Epithelial cell of esophagus (primary cell): ENCODE measurements around the gene DIAPH2.

Experiments
- DNase-seq: peaks from one replicate; pipeline ENCODE4 v3.0.0; 2010; ENCODE audit warnings: low read depth
- H3K4me3 ChIP-seq: 2 replicates; pipeline ENCODE4 v1.5.1; 2011; ENCODE audit warnings: mild to moderate bottlenecking, low read length, control low read depth
- CTCF ChIP-seq: IDR thresholded peaks from 2 replicates; pipeline ENCODE4 v1.5.1; 2011; ENCODE audit warnings: low read depth, mild to moderate bottlenecking, low read length, control low read depth, inconsistent platforms; ENCODE audit not compliant: insufficient read depth; ENCODE audit errors: missing control alignments

DIAPH2 gene

DNA sequence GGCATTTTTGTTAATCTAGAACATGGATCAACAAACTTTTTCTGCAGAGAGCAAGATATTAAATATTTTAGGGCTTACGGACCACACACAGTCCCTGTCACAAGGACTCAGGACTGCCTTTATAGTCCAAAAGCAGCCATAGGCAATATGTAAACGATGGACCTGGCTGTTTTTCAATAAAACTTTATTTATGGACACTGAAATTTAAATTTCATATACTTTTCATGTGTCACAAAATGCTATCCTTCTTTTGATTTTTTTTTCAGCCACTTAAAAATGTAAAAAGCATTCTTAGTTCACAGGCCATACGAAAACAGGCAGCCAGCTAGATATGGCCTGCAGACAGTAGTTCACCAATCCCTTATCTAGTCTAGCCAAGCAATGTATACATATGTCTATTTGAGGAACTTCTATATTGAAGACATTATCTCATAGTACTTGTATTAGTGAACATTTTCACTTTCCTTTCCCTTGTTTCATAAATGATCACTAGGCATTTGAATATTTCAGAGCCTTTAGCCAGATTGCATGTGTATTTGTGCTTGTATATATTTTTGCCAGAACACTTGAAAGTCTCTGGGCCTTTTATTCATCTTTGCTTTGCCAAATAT, 549.9 kb downstream of the DIAPH2 start:
- no peak overlapping the region for H3K4me3 ChIP-seq
- DNase-seq, result no peak
- TF ChIP-seq CTCF, result no peak

- no peak for TF ChIP-seq CTCF
- H3K4me3 ChIP-seq, result no peak overlapping the region
- peak; percentile 61 for DNase-seq
Measured at GRCh38 chrX:97238632-97239031, 554.0 kb downstream of the DIAPH2 start.

DNA sequence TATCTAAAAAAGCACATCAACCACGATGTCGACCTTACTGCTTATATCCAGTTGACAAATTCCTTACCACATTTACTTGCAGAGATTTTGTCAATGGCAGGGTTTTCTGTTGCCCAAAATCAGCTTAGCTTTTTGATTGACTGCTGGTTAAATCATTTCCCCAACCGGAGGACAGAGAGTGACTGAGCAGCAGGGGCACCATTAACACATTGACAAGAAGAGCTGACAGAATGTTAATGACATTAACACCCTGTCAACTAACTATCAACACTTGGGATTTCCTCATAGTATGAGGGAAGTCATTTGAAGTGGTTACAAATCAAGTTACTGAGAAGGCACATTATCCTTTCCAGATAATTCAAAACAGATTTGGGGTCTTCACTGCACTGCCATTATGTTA, 567.5 kb downstream of the DIAPH2 start:
- no peak overlapping the region for H3K4me3 ChIP-seq
- no peak for DNase-seq
- TF ChIP-seq CTCF, result no peak

DNA sequence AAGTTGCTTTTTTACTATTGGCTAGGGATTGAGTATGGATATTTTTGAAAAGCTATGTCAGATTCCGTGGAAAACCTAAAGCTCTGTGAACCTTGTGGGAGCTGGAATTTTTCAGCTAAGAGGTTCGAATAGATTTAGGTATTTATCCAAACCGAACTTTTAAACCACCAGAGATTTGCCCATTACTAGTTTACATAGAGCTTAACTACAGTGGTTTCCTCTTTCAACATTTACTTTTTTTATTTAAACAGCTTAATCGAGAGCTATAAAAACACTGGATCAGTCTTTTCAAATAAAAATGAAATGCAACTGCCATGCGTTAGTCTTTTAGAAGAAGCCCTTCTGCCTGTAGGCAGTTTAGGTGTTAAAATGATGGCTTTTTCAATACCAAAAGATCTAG, 576.0 kb downstream of the DIAPH2 start:
- no peak for TF ChIP-seq CTCF
- no peak overlapping the region for H3K4me3 ChIP-seq
- no peak for DNase-seq

- TF ChIP-seq CTCF, result no peak
- no peak overlapping the region for H3K4me3 ChIP-seq
- DNase-seq, result no peak
Measured at GRCh38 chrX:97266406-97267121, 581.9 kb downstream of the DIAPH2 start.

DNA sequence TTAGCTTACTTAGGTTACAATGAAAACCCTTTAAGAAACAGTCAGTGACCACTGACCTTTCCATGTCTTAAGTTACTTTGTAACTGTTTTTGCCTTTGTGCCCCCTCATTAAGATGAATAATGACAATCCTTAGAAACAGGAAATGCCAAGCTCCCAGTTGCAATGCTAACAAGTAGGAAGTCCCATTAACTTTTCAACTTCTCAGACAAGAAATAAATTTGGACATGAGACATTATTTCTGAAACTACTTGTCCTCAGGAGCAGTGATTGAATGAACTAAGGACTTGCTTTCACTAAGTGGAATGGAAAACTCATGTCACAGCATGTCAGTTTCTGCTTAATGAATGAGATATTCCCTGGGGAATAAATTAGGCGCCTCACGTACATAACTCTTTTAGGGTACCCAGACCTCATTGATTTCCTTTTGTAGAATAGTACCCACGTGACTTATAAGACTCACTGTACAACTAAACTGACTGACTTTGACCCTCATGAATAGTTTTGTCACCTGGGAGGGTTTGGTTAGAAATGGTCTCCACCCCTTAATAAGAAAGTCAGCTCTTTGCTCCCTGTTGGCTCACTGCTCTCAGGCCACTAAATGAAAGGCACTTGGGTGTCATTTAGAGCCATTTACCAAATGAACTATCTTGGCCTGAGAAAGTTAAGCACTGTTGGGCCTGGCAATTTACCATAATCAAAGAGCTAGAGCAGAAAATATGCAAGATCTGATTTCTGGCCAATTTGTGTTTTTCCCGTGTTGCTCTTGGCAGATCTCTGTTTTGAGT, 582.9 kb downstream of the DIAPH2 start:
- peak; percentile 20 for DNase-seq
- TF ChIP-seq CTCF, result no peak
- no peak overlapping the region for H3K4me3 ChIP-seq
